GM23248 (cell line): Measurements from ENCODE around the gene BTG1. TPM values are rescaled to one million over a fixed set of nuclear protein-coding genes. Genes with fewer than 3 reads are reported as not detected.

ENCODE experiments used
- DNase-seq: peaks from one replicate; pipeline ENCODE4 v3.0.0-alpha.2; 2015
- H2AFZ ChIP-seq: fragments of 200-600 bp; sonication (generic); 2 replicates; pipeline ENCODE4 v1.6.1; 2016; ENCODE audit warnings: antibody characterized with exemption
- H3F3A ChIP-seq: fragments of 200-600 bp; sonication (generic); 2 replicates; pipeline ENCODE4 v1.6.1; 2016; ENCODE audit warnings: mild to moderate bottlenecking, antibody characterized with exemption, mixed run types; ENCODE audit not compliant: insufficient read depth
- H3K27ac ChIP-seq: fragments of 200-600 bp; sonication (generic); 2 replicates; pipeline ENCODE4 v1.5.1; 2016; ENCODE audit warnings: mild to moderate bottlenecking
- H3K27me3 ChIP-seq: fragments of 200-600 bp; sonication (generic); replicated peaks from 2 replicates; pipeline ENCODE4 v1.6.1; 2016; ENCODE audit warnings: mild to moderate bottlenecking; ENCODE audit not compliant: insufficient read depth
- H3K36me3 ChIP-seq: fragments of 200-600 bp; sonication (generic); 2 replicates; pipeline ENCODE4 v1.6.1; 2016; ENCODE audit warnings: low read depth, mild to moderate bottlenecking
- H3K4me1 ChIP-seq: fragments of 200-600 bp; sonication (generic); 2 replicates; pipeline ENCODE4 v1.6.1; 2016; ENCODE audit warnings: mild to moderate bottlenecking; ENCODE audit not compliant: insufficient read depth
- H3K4me2 ChIP-seq: fragments of 200-600 bp; sonication (generic); one replicate; pipeline ENCODE4 v1.6.1; 2016; ENCODE audit warnings: mild to moderate bottlenecking; ENCODE audit not compliant: unreplicated experiment
- H3K4me3 ChIP-seq: fragments of 200-600 bp; sonication (generic); 2 replicates; pipeline ENCODE4 v1.5.1; 2016; ENCODE audit warnings: mild to moderate bottlenecking
- H3K79me2 ChIP-seq: fragments of 200-600 bp; sonication (generic); 2 replicates; pipeline ENCODE4 v1.6.1; 2016; ENCODE audit warnings: mild to moderate bottlenecking; ENCODE audit not compliant: insufficient read depth
- H3K9ac ChIP-seq: fragments of 200-600 bp; sonication (generic); 2 replicates; pipeline ENCODE4 v1.6.1; 2016; ENCODE audit warnings: mild to moderate bottlenecking
- H3K9me2 ChIP-seq: fragments of 200-600 bp; sonication (generic); 2 replicates; pipeline ENCODE4 v1.6.1; 2016; ENCODE audit warnings: mixed run types, mild to moderate bottlenecking, moderate library complexity; ENCODE audit not compliant: insufficient read depth
- H3K9me3 ChIP-seq: fragments of 200-600 bp; sonication (generic); one replicate; pipeline ENCODE4 v1.6.1; 2017; ENCODE audit warnings: low read depth
- H4K20me1 ChIP-seq: fragments of 200-600 bp; sonication (generic); 2 replicates; pipeline ENCODE4 v1.6.0; 2016; ENCODE audit not compliant: insufficient read depth
- EZH2 ChIP-seq: fragments of 200-600 bp; sonication (generic); IDR thresholded peaks from 2 replicates; pipeline ENCODE4 v1.6.1; 2018; ENCODE audit warnings: antibody characterized with exemption, mild to moderate bottlenecking; ENCODE audit not compliant: insufficient read depth, poor library complexity, severe bottlenecking
- EZH2phosphoT487 ChIP-seq: fragments of 200-600 bp; sonication (generic); IDR thresholded peaks from 2 replicates; pipeline ENCODE4 v1.6.1; 2018; ENCODE audit warnings: antibody characterized with exemption, moderate library complexity, mild to moderate bottlenecking, low read depth; ENCODE audit not compliant: insufficient read depth
- WGBS, 2 experiments: methylation state at CpG; one replicate each; pipeline ENCODE4 v1.1.6; 2015 to 2017; ENCODE audit warnings: low lambda C conversion rate in 2 of 2, low coverage in 1 of 2; ENCODE audit errors: missing lambda C conversion rate in 2 of 2; 5-methylcytosine and 5-hydroxymethylcytosine counted together
- in situ Hi-C: fragments of 300-500 bp; cut with MboI; formaldehyde crosslinking; loops from 2 replicates; pipeline ENCODE4 v1.15.0; 2020
- polyA plus RNA-seq: library from polyadenylated mRNA; unstranded; fragments of >200 nt; fragmentation: Nextera tagmentation; extraction: Ambion mirVana; gene quantifications from 2 replicates; pipeline ENCODE4 v1.2.1, GENCODE V29; 2016
- total RNA-seq: library from RNA; depleted of rRNA; stranded (reverse); fragments of >200 nt; shearing (Covaris generic); gene quantifications from 2 replicates; pipeline ENCODE4 v1.2.3, GENCODE V29; 2014; rRNA removed

The BTG1 gene, protein sequence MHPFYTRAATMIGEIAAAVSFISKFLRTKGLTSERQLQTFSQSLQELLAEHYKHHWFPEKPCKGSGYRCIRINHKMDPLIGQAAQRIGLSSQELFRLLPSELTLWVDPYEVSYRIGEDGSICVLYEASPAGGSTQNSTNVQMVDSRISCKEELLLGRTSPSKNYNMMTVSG
- total RNA-seq: 13.9 and 14.4 TPM in 2 replicates
- polyA plus RNA-seq: 58.9 and 62.2 TPM in 2 replicates

DNA sequence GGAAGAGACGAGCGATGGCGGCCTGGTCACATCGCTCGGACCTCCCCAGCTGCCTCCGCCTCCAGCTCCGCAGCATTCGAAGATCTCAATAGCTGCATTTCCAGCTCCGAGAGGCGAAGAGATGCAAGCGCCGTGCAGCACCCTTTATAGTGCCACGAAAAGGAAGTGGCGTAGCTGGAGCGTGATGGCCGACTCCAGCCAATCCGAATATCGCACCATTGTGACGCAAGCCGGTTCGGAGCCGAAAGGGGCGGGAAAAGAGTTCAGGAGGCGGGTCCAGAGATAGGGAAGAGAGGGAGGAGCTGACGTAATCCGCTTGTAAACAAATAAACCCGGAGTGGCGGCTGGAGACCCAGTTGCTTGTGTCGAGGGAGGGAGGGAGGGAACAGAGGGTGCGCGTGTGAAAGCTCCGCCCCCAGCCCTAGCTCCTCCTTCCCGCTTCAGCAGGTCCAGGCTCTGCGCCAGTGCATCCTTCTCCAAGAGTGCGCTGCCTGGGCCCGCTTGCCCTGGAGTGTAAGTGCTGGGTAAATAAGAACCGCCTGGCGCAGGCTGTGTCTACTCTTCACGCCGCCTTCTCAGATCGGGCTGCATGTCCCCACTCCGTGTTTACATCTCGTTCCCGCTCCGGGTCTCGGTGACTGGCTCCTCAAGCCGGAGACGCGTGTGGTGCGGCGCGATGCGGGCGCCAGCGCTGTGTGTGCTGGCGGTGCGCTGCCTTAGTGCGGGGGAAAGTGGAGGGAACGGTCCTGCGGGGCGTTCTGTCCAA is at the start of gene BTG1:
TSS of gene BTG1 (minus strand) at position 116 of the 766 bp plus-strand sequence. CDS start 311 bp downstream, outside the sequence.
- Histone ChIP-seq H3F3A (peaks cover 36% of the 10 kb centered on the region), H3K4me3 (peak within 1 kb of the TSS; percentile 95), H3K9ac (peak within 1 kb of the TSS; percentile 95), H3K36me3 (peaks cover 30% of the 10 kb centered on the region), H3K4me2 (peak within 1 kb of the TSS; percentile 98), H3K4me1 (peaks cover 31% of the 10 kb centered on the region), H3K9me2 (no peaks in the 10 kb centered on the region), H4K20me1 (peaks cover 4% of the 10 kb centered on the region; the same call in 1 of the 2 replicates), H3K27me3 (no peaks in the 10 kb centered on the region), H3K9me3 (no peaks in the 10 kb centered on the region), H3K79me2 (peaks cover 46% of the 10 kb centered on the region), H2AFZ (peak within 1 kb of the TSS; percentile 90), H3K27ac (peak within 1 kb of the TSS; percentile 90)
- peak; percentile 100 for DNase-seq
- TF ChIP-seq EZH2 (no peak), EZH2phosphoT487 (no peak)
- WGBS, 2 experiments: 1 to 2% methylated on average over 53 to 61 of the region's 61 CpGs
- in situ Hi-C loops: loop anchor here (10.0 to 25.0 kb wide), 3 partner anchors 419 to 761 kb away; no protein-coding TSS in a partner anchor

DNA sequence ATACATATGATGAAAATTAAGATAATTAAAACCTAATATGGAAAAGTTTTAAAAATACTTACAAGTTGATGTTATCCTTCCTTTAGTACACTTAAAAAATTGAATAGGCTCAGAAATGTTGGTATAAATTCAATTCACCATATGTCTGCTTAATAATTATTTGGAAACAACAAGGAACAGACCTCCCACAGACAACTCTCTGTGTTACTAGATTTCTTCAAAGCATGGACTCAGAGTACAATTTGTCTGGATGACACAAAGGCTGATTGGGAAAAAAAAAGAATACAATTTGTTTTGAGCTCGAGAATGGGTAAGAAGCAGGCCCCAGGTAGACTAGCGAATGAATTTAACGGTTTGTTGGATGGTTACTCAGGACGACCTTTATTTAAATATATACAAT is 48.9 kb upstream of the BTG1 start:
- no peaks in the 10 kb centered on the region for H3K9me3 ChIP-seq
- DNase-seq: no peak
- TF ChIP-seq EZH2phosphoT487: no peak
- TF ChIP-seq EZH2: no peak
- no peaks in the 10 kb centered on the region for H3K79me2 ChIP-seq
- no peaks in the 10 kb centered on the region for H3K4me1 ChIP-seq
- H3K27ac ChIP-seq: no peak overlapping the region
- H3K36me3 ChIP-seq: no peaks in the 10 kb centered on the region
- no peaks in the 10 kb centered on the region for H4K20me1 ChIP-seq
- H3K9me2 ChIP-seq: 0 out of 2 replicates have a peak, but pooled peaks cover 4% of the 10 kb centered on the region
- H3K4me2 ChIP-seq: no peak overlapping the region
- WGBS, 2 experiments: 68 to 72% methylated on average over 4 of the region's 4 CpGs
- no peak overlapping the region for H2AFZ ChIP-seq
- no peak overlapping the region for H3K9ac ChIP-seq
- no peak overlapping the region for H3K4me3 ChIP-seq
- H3F3A ChIP-seq: no peaks in the 10 kb centered on the region
- in situ Hi-C loops: no loop called here
- H3K27me3 ChIP-seq: no peaks in the 10 kb centered on the region

GRCh38 chr12:92193846-92194245 is 48.2 kb upstream of the BTG1 start:
- Histone ChIP-seq H3K27me3 (no peaks in the 10 kb centered on the region), H2AFZ (no peak overlapping the region), H3F3A (no peaks in the 10 kb centered on the region), H3K4me3 (no peak overlapping the region), H4K20me1 (no peaks in the 10 kb centered on the region), H3K4me2 (no peak overlapping the region), H3K9me2 (no peaks in the 10 kb centered on the region), H3K9ac (no peak overlapping the region), H3K4me1 (no peaks in the 10 kb centered on the region), H3K9me3 (no peaks in the 10 kb centered on the region), H3K27ac (no peak overlapping the region), H3K36me3 (no peaks in the 10 kb centered on the region), H3K79me2 (no peaks in the 10 kb centered on the region)
- in situ Hi-C loops: no loop called here
- DNase-seq: no peak
- TF ChIP-seq EZH2 (no peak), EZH2phosphoT487 (no peak)
- 70 to 72% methylated on average over 2 of the region's 2 CpGs for WGBS, 2 experiments

- no peak overlapping the region for H3K4me3 ChIP-seq
- H3K27me3 ChIP-seq: no peaks in the 10 kb centered on the region
- H3K9me3 ChIP-seq: no peaks in the 10 kb centered on the region
- no peak overlapping the region for H2AFZ ChIP-seq
- H3K9me2 ChIP-seq: no peaks in the 10 kb centered on the region
- no peak for TF ChIP-seq EZH2
- no peak for TF ChIP-seq EZH2phosphoT487
- no peaks in the 10 kb centered on the region for H3K4me1 ChIP-seq
- in situ Hi-C loops: no loop called here
- no peak overlapping the region for H3K9ac ChIP-seq
- no peak overlapping the region for H3K4me2 ChIP-seq
- no peaks in the 10 kb centered on the region for H3F3A ChIP-seq
- H3K36me3 ChIP-seq: no peaks in the 10 kb centered on the region
- H4K20me1 ChIP-seq: no peaks in the 10 kb centered on the region
- H3K79me2 ChIP-seq: no peaks in the 10 kb centered on the region
- H3K27ac ChIP-seq: no peak overlapping the region
- DNase-seq: no peak
- WGBS, 2 experiments: 77% methylated on average over 2 of the region's 2 CpGs
Measured at GRCh38 chr12:92193063-92193462, 47.4 kb upstream of the BTG1 start.
